ENCODE data around the gene RPS6KA3. TPM values are rescaled to one million over a fixed set of nuclear protein-coding genes. Genes with fewer than 3 reads are reported as not detected.

RPS6KA3 gene
- total RNA-seq, 4 donors from 2014 or later, result 36.1 to 41.6 (median 39.0) TPM

- Histone ChIP-seq H3K27ac (replicated peaks in 1 of 4) (peak overlapping the region; percentile 83 to 87 (median 84)), H3K36me3 (no peaks in the 10 kb centered on the region), H3K4me3 (peak overlapping the region; percentile 66 to 72 (median 67)), H3K9me3 (no peaks in the 10 kb centered on the region), H3K4me1 (peaks cover 0 to 20% (median 10%) of the 10 kb centered on the region in 4 donors), H3K27me3 (no peaks in the 10 kb centered on the region)
- no peak for TF ChIP-seq CTCF (IDR thresholded peaks at IDR 0.05)
- TF ChIP-seq EP300 (IDR thresholded peaks at IDR 0.05), result no peak
- 54% methylated on average over 20 of the region's 54 CpGs for WGBS
- no peak for DNase-seq (ENCODE audit: extremely low spot score)
- intact Hi-C loops (cut with DNase I), result loop anchor here (5.0 kb wide), 1 partner anchor 126 kb away; the partner anchor contains the start of gene EIF1AX
These were observed 1.4 kb upstream of the RPS6KA3 start for GRCh38 chrX:20267931-20268701.

GRCh38 chrX:20267607-20267930 lies 860 bp upstream of the RPS6KA3 start:
- 22% methylated on average over 12 of the region's 14 CpGs for WGBS
- Histone ChIP-seq H3K4me1 (peaks cover 0 to 21% (median 12%) of the 10 kb centered on the region in 4 donors), H3K27ac (replicated peaks in 1 of 4) (peak overlapping the region; percentile 83 to 87 (median 84)), H3K4me3 (peak overlapping the region; percentile 66 to 72 (median 67)), H3K36me3 (no peaks in the 10 kb centered on the region), H3K27me3 (no peaks in the 10 kb centered on the region), H3K9me3 (no peaks in the 10 kb centered on the region)
- TF ChIP-seq POLR2A (IDR thresholded peaks at IDR 0.05; ENCODE audit: low read depth) (no peak), POLR2AphosphoS5 (IDR thresholded peaks at IDR 0.05) (no peak), CTCF (IDR thresholded peaks at IDR 0.05) (no peak), EP300 (IDR thresholded peaks at IDR 0.05) (no peak)
- intact Hi-C loops (cut with DNase I), result loop anchor here (5.0 kb wide), 1 partner anchor 125 kb away; the partner anchor contains the start of gene EIF1AX
- no peak for DNase-seq (ENCODE audit: extremely low spot score)

GRCh38 chrX:20265726-20266681 lies 705 bp downstream of the RPS6KA3 start:
- Histone ChIP-seq H3K27me3 (no peaks in the 10 kb centered on the region), H3K36me3 (no peaks in the 10 kb centered on the region), H3K4me1 (peaks cover 0 to 21% (median 12%) of the 10 kb centered on the region in 4 donors), H3K27ac (replicated peaks in 1 of 4) (peak overlapping the region; percentile 83 to 87 (median 84)), H3K4me3 (peak overlapping the region; percentile 66 to 72 (median 67)), H3K9me3 (no peaks in the 10 kb centered on the region)
- DNase-seq (ENCODE audit: extremely low spot score), result no peak
- WGBS, result 44% methylated on average over 34 of the region's 75 CpGs
- intact Hi-C loops (cut with DNase I), result loop anchor here (5.0 kb wide), 1 partner anchor 124 kb away; the partner anchor contains the start of gene EIF1AX
- TF ChIP-seq CTCF (IDR thresholded peaks at IDR 0.05) (no peak), EP300 (IDR thresholded peaks at IDR 0.05) (no peak), POLR2A (IDR thresholded peaks at IDR 0.05; ENCODE audit: low read depth) (no peak), POLR2AphosphoS5 (IDR thresholded peaks at IDR 0.05) (no peak)

GRCh38 chrX:20265221-20265725 lies 1.4 kb downstream of the RPS6KA3 start:
- peak; percentile 21 for TF ChIP-seq POLR2A (IDR thresholded peaks at IDR 0.05; ENCODE audit: low read depth)
- TF ChIP-seq CTCF (IDR thresholded peaks at IDR 0.05), result no peak
- TF ChIP-seq POLR2AphosphoS5 (IDR thresholded peaks at IDR 0.05), result peak; percentile 57 to 75
- TF ChIP-seq EP300 (IDR thresholded peaks at IDR 0.05), result no peak
- H3K27ac ChIP-seq (replicated peaks in 1 of 4), result peak overlapping the region; percentile 83 to 87 (median 84)
- intact Hi-C loops (cut with DNase I), result loop anchor here (5.0 kb wide), 1 partner anchor 123 kb away; the partner anchor contains the start of gene EIF1AX
- H3K36me3 ChIP-seq, result no peaks in the 10 kb centered on the region
- H3K4me1 ChIP-seq, result peaks cover 0 to 21% (median 12%) of the 10 kb centered on the region in 4 donors
- H3K27me3 ChIP-seq, result no peaks in the 10 kb centered on the region
- no peak for DNase-seq (ENCODE audit: extremely low spot score)
- peak overlapping the region; percentile 66 to 72 (median 67) for H3K4me3 ChIP-seq
- 32% methylated on average over 26 of the region's 26 CpGs for WGBS
- H3K9me3 ChIP-seq, result no peaks in the 10 kb centered on the region
